Trophoblast cell (in vitro differentiated cells and primary cell): ENCODE measurements around the gene YWHAE.
"Not testable (repeated sequence)": the region's sequence is repeated elsewhere in the genome, so short reads cannot be mapped to it uniquely, and the experiment has no call there.

Experiments used
- DNase-seq, 2 donors: peaks; one replicate each; pipeline ENCODE4 v3.0.0-alpha.2; 2016
- H2AFZ ChIP-seq: 2 replicates; pipeline ENCODE4 v1.6.1; 2013; ENCODE audit warnings: low read length, moderate library complexity, mild to moderate bottlenecking; ENCODE audit not compliant: insufficient read depth, poor library complexity
- H2AK5ac ChIP-seq: 2 replicates; pipeline ENCODE4 v1.6.1; 2013; ENCODE audit warnings: mild to moderate bottlenecking, low read length
- H2BK120ac ChIP-seq: 2 replicates; pipeline ENCODE4 v1.6.1; 2013; ENCODE audit warnings: low read length, mild to moderate bottlenecking, moderate library complexity; ENCODE audit not compliant: insufficient read depth, poor library complexity
- H2BK12ac ChIP-seq: 2 replicates; pipeline ENCODE4 v1.6.1; 2013; ENCODE audit warnings: mild to moderate bottlenecking, low read length, moderate library complexity
- H2BK5ac ChIP-seq: 2 replicates; pipeline ENCODE4 v1.6.1; 2013; ENCODE audit warnings: low read length, low read depth, moderate library complexity, mild to moderate bottlenecking; ENCODE audit not compliant: poor library complexity
- H3K14ac ChIP-seq: 2 replicates; pipeline ENCODE4 v1.6.1; 2013; ENCODE audit warnings: mild to moderate bottlenecking, low read length
- H3K18ac ChIP-seq: 2 replicates; pipeline ENCODE4 v1.6.1; 2013; ENCODE audit warnings: mild to moderate bottlenecking, low read length
- H3K23ac ChIP-seq: 2 replicates; pipeline ENCODE4 v1.6.1; 2013; ENCODE audit warnings: low read length
- H3K27ac ChIP-seq: 2 replicates; pipeline ENCODE4 v1.5.1; 2013; ENCODE audit warnings: low read depth, mild to moderate bottlenecking, inconsistent platforms, low read length, moderate library complexity
- H3K27me3 ChIP-seq: 2 replicates; pipeline ENCODE4 v1.6.1; 2013; ENCODE audit warnings: inconsistent platforms, mild to moderate bottlenecking, low read length, moderate library complexity; ENCODE audit not compliant: insufficient read depth
- H3K36me3 ChIP-seq, 2 experiments: 1 replicate in 1 of 2; 2 replicates in 1 of 2; pipeline ENCODE4 v1.6.1; 2013; ENCODE audit warnings: low read length in 2 of 2, mild to moderate bottlenecking in 2 of 2, moderate library complexity in 1 of 2; ENCODE audit not compliant: insufficient read depth in 2 of 2, control insufficient read depth in 1 of 2
- H3K4ac ChIP-seq: 2 replicates; pipeline ENCODE4 v1.6.1; 2013; ENCODE audit warnings: low read depth, mild to moderate bottlenecking, low read length, moderate library complexity
- H3K4me1 ChIP-seq, 2 experiments: 1 replicate in 1 of 2; 2 replicates in 1 of 2; pipeline ENCODE4 v1.6.1; 2013; ENCODE audit warnings: low read length in 2 of 2, mild to moderate bottlenecking in 2 of 2, moderate library complexity in 1 of 2; ENCODE audit not compliant: insufficient read depth in 2 of 2, control insufficient read depth in 1 of 2
- H3K4me2 ChIP-seq: 2 replicates; pipeline ENCODE4 v1.6.1; 2013; ENCODE audit warnings: inconsistent platforms, mild to moderate bottlenecking, low read length, moderate library complexity
- H3K4me3 ChIP-seq: 2 replicates; pipeline ENCODE4 v1.5.1; 2013; ENCODE audit warnings: mild to moderate bottlenecking, low read depth, low read length, inconsistent platforms
- H3K79me1 ChIP-seq: one replicate; pipeline ENCODE4 v1.6.1; 2013; ENCODE audit warnings: low read length
- H3K79me2 ChIP-seq: 2 replicates; pipeline ENCODE4 v1.6.1; 2013; ENCODE audit warnings: low read length, mild to moderate bottlenecking; ENCODE audit not compliant: control insufficient read depth, insufficient read depth, poor library complexity
- H3K9ac ChIP-seq: 2 replicates; pipeline ENCODE4 v1.6.1; 2013; ENCODE audit warnings: mild to moderate bottlenecking, low read length
- H3K9me3 ChIP-seq: 2 replicates; pipeline ENCODE4 v1.6.1; 2013; ENCODE audit warnings: low read depth, mild to moderate bottlenecking, control low read depth, inconsistent platforms, low read length; ENCODE audit not compliant: insufficient read depth
- H4K12ac ChIP-seq: 2 replicates; pipeline ENCODE4 v1.6.1; 2013; ENCODE audit warnings: low read depth, mild to moderate bottlenecking, low read length, moderate library complexity
- H4K8ac ChIP-seq: 2 replicates; pipeline ENCODE4 v1.6.1; 2013; ENCODE audit warnings: low read depth, mild to moderate bottlenecking, low read length, moderate library complexity
- H4K91ac ChIP-seq: one replicate; pipeline ENCODE4 v1.6.1; 2013; ENCODE audit warnings: low read depth, mild to moderate bottlenecking, low read length, moderate library complexity
- WGBS: extraction: QIAGEN DNeasy Blood & Tissue Kit; methylation state at CpG from one replicate; pipeline ENCODE4 v1.1.7; 2013; ENCODE audit warnings: missing lambda C conversion rate; ENCODE audit not compliant: insufficient read length, insufficient coverage; ENCODE audit errors: extremely low coverage; 5-methylcytosine and 5-hydroxymethylcytosine counted together

The YWHAE gene

DNA sequence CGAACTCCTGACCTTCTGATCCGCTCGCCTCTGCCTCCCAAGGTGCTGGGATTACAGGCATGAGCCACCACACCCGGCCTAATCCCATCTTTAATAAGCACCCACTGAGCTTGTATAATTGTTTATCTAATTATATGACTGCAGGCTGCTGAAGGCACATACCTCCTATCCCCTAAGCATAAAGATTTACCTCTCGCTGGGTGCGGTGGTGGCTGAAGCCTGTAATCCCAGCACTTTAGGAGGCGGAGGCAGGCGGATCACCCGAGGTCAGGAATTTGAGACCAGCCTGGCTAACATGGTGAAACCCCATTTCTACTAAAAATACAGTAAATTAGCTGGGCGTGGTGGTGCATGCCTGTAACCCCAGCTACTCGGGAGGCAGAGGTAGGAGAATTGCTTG, 20.1 kb upstream of the YWHAE start:
- H3K9ac ChIP-seq: no peak overlapping the region
- H2BK12ac ChIP-seq: no peak overlapping the region
- H4K91ac ChIP-seq: no peak overlapping the region
- H3K4me3 ChIP-seq: no peak overlapping the region
- no peaks in the 10 kb centered on the region for H3K79me1 ChIP-seq
- peaks cover 15 to 34% of the 10 kb centered on the region in 2 experiments for H3K36me3 ChIP-seq
- H4K8ac ChIP-seq: no peak overlapping the region
- no peak overlapping the region for H3K23ac ChIP-seq
- no peak overlapping the region for H3K27ac ChIP-seq
- H3K79me2 ChIP-seq: no peaks in the 10 kb centered on the region
- H3K9me3 ChIP-seq: no peaks in the 10 kb centered on the region
- no peaks in the 10 kb centered on the region for H3K4me1 ChIP-seq
- H3K4me2 ChIP-seq: no peak overlapping the region
- WGBS: no CpG with 5 or more reads among the region's 11 CpGs
- H3K14ac ChIP-seq: no peak overlapping the region
- no peak overlapping the region for H3K4ac ChIP-seq
- H4K12ac ChIP-seq: no peak overlapping the region
- no peak overlapping the region for H2AFZ ChIP-seq
- H2BK5ac ChIP-seq: no peak overlapping the region
- H3K27me3 ChIP-seq: no peaks in the 10 kb centered on the region
- no peak overlapping the region for H2BK120ac ChIP-seq
- H3K18ac ChIP-seq: no peak overlapping the region
- no peak overlapping the region for H2AK5ac ChIP-seq
- DNase-seq: no peak

- peaks cover 10 to 27% of the 10 kb centered on the region in 2 experiments for H3K36me3 ChIP-seq
- not testable (repeated sequence) for H3K4me1 ChIP-seq, H3K4me3 ChIP-seq, H3K18ac ChIP-seq, H3K27ac ChIP-seq, H2AFZ ChIP-seq, DNase-seq, H2BK5ac ChIP-seq, H3K4me2 ChIP-seq, H3K4ac ChIP-seq, H2BK120ac ChIP-seq, H4K91ac ChIP-seq, H4K8ac ChIP-seq, H3K79me1 ChIP-seq, H3K9ac ChIP-seq, H3K9me3 ChIP-seq, H3K14ac ChIP-seq, H3K27me3 ChIP-seq, H2AK5ac ChIP-seq, H3K79me2 ChIP-seq, H4K12ac ChIP-seq, H3K23ac ChIP-seq, H2BK12ac ChIP-seq
- WGBS: no CpG with 5 or more reads among the region's 10 CpGs
Measured at GRCh38 chr17:1418476-1418875, 18.5 kb upstream of the YWHAE start.

- no peak overlapping the region for H2AK5ac ChIP-seq
- H3K27ac ChIP-seq: no peak overlapping the region
- H3K14ac ChIP-seq: no peak overlapping the region
- no peak overlapping the region for H4K12ac ChIP-seq
- no peak overlapping the region for H4K8ac ChIP-seq
- DNase-seq: no peak
- no peaks in the 10 kb centered on the region for H3K27me3 ChIP-seq
- no peak overlapping the region for H3K18ac ChIP-seq
- no peak overlapping the region for H3K23ac ChIP-seq
- WGBS: no CpG with 5 or more reads among the region's 5 CpGs
- no peak overlapping the region for H3K4me2 ChIP-seq
- H3K4me3 ChIP-seq: no peak overlapping the region
- H3K79me1 ChIP-seq: no peaks in the 10 kb centered on the region
- no peak overlapping the region for H4K91ac ChIP-seq
- H3K36me3 ChIP-seq: peaks cover 8 to 13% of the 10 kb centered on the region in 2 experiments
- H3K79me2 ChIP-seq: no peaks in the 10 kb centered on the region
- H3K9ac ChIP-seq: no peak overlapping the region
- no peak overlapping the region for H2BK120ac ChIP-seq
- H3K4me1 ChIP-seq: no peaks in the 10 kb centered on the region
- H2BK12ac ChIP-seq: no peak overlapping the region
- H3K4ac ChIP-seq: no peak overlapping the region
- no peak overlapping the region for H2BK5ac ChIP-seq
- H3K9me3 ChIP-seq: peaks cover 2% of the 10 kb centered on the region
- no peak overlapping the region for H2AFZ ChIP-seq
Measured at GRCh38 chr17:1416414-1416813, 16.4 kb upstream of the YWHAE start.

DNA sequence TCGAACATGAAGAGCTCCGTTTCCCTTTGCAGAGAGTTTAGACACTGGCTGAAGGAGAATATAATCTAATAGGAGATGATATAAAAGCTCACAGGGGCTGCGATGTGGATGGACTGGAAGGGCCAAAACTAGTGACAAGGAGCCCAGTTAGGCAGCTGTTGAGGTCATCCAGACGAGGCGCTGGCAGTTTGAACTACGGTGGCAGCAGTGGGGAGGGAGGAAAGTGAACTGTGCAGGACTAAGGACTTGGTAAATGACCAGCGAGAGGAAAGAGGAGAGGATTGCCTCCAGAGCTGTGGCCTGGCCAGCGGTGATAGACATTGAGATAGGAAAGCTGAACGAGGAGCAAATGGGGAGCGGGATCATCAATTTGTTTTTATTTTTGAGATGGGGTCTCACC, 14.6 kb upstream of the YWHAE start:
- no peak overlapping the region for H3K23ac ChIP-seq
- peaks cover 2 to 4% of the 10 kb centered on the region in 2 experiments for H3K36me3 ChIP-seq
- no peak overlapping the region for H2AFZ ChIP-seq
- H3K9ac ChIP-seq: no peak overlapping the region
- no peak for DNase-seq
- no peak overlapping the region for H3K4me2 ChIP-seq
- H4K12ac ChIP-seq: no peak overlapping the region
- H3K4ac ChIP-seq: no peak overlapping the region
- no peak overlapping the region for H3K27ac ChIP-seq
- no peaks in the 10 kb centered on the region for H3K27me3 ChIP-seq
- H3K18ac ChIP-seq: no peak overlapping the region
- H3K4me1 ChIP-seq: no peaks in the 10 kb centered on the region
- no peak overlapping the region for H2BK120ac ChIP-seq
- no CpG with 5 or more reads among the region's 10 CpGs for WGBS
- H3K14ac ChIP-seq: no peak overlapping the region
- no peak overlapping the region for H3K4me3 ChIP-seq
- no peak overlapping the region for H4K8ac ChIP-seq
- no peak overlapping the region for H2BK12ac ChIP-seq
- H4K91ac ChIP-seq: no peak overlapping the region
- H3K79me2 ChIP-seq: no peaks in the 10 kb centered on the region
- H2BK5ac ChIP-seq: no peak overlapping the region
- peaks cover 2% of the 10 kb centered on the region for H3K9me3 ChIP-seq
- no peak overlapping the region for H2AK5ac ChIP-seq
- H3K79me1 ChIP-seq: no peaks in the 10 kb centered on the region
